ENCODE results near the gene ABCA12.
A peak's percentile ranks its signal among the peaks of the same experiment; 100 is the strongest.

Gene ABCA12

GRCh38 chr2:215136669-215137328 is 1.6 kb downstream of the ABCA12 start:
- DNase-seq, result peak; percentile 76

- DNase-seq, result no peak
These were observed 18.0 kb downstream of the ABCA12 start for GRCh38 chr2:215120401-215120800.

- DNase-seq, result no peak
These were observed 18.6 kb downstream of the ABCA12 start for GRCh38 chr2:215119847-215120246.

GRCh38 chr2:215110918-215111317 is 27.5 kb downstream of the ABCA12 start:
- DNase-seq, result no peak

GRCh38 chr2:215107216-215108056 is 31.0 kb downstream of the ABCA12 start:
- no peak for DNase-seq

GRCh38 chr2:215105607-215106354 is 32.6 kb downstream of the ABCA12 start:
- DNase-seq, result no peak

GRCh38 chr2:215104226-215104625 is 34.2 kb downstream of the ABCA12 start:
- no peak for DNase-seq

- no peak for DNase-seq
These were observed 39.6 kb downstream of the ABCA12 start for GRCh38 chr2:215098875-215099274.

GRCh38 chr2:215084080-215084479 is 54.3 kb downstream of the ABCA12 start:
- DNase-seq, result no peak

DNA sequence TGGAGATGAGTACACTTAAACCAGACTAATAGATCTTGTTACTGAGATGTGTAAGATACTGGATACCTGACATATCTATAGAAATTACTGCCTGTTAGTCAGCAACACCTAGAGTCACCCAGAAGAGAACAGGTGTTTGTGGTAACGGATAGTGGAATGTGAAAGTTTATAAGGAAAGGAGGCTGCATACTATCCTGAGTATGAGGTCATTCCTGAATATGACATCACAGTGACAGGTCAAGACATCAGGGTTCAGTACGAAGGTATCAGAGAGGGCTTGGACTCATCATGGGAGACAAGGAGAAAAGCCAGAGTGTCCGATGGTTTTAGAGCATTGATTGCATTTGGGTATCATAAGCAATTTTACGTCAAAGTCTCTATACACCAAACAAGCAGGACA is 55.3 kb downstream of the ABCA12 start:
- DNase-seq, result no peak

DNA sequence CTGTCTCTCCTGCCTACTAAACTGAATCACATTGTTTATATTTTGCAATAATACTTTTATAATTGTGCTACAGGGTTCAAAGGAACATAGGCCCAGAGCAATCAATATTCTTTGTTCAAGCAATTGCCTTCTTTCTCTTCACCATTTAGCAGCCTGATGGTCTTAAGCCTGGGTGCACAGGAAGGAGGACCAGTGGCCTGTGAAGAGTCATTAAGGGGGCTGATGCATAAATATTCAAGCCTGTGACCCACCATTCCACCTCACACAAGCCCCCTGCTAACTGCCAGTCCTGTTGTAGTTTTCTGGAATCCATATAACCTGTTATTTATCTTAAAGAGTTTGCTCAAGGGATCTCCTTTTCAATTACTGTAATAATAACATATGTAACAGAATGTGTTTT is 56.0 kb downstream of the ABCA12 start:
- no peak for DNase-seq

DNA sequence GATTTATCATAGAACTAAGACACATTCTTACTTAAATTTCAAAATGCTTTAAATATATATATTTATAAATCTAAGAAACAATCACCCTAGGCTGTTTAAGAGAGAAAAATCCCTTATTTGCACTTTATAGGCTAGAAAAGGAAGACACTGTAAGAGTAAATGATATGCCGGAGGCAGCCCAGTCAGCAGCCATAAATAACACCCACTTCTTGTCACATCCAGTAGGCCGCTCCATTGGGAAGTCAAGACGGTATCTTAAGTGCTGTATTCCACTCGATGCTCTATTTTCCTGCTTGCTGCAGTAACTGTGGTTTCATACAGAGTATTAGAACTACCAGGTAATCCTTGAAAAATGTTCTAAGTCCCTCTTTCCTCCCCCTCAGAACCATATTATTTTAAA is 57.9 kb downstream of the ABCA12 start:
- DNase-seq, result no peak

DNA sequence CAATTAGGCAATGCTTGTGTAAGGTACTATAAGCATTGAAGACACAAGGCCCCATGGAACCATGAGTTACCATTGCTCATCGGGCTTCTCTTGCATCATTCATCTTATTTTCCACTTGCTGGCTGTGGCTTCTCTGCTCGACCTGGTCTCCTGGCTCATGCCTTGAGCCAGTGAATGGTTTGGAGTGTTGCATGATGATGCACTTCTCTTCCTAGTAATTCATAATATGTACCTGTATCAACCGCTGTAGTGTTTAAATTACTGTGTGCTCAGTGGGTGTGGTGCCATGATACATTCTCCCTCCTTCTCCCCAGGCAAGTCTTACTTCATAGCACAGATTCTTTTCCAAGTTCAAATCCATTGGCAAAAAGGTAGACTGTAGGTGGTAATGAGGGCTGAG is 66.8 kb downstream of the ABCA12 start:
- no peak for DNase-seq

- DNase-seq, result no peak
These were observed 70.0 kb downstream of the ABCA12 start for GRCh38 chr2:215068399-215068798.

DNA sequence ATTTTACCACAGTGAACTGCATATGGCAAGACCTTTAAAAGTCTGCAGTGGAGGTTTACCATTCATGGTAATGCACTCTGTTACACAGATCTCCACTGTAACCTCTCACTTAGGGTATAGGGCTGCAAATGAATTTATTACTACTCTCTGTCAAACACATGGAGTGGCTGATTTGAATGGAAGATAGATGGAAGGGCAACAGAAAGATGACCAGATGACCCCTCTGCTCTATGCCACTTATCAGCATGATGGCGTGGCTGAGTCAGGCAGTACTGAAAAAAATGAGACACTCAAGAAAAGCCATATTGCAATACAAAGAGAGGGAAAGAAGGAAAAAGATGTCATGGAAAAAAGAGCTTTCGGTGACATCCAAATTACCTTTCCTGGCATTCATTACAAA is 72.3 kb downstream of the ABCA12 start:
- DNase-seq, result no peak

GRCh38 chr2:215063526-215063925 is 74.9 kb downstream of the ABCA12 start:
- no peak for DNase-seq

GRCh38 chr2:215060861-215061536 is 77.4 kb downstream of the ABCA12 start:
- DNase-seq, result no peak

GRCh38 chr2:215059724-215060123 is 78.7 kb downstream of the ABCA12 start:
- no peak for DNase-seq

GRCh38 chr2:215055891-215056290 is 82.5 kb downstream of the ABCA12 start:
- no peak for DNase-seq

DNA sequence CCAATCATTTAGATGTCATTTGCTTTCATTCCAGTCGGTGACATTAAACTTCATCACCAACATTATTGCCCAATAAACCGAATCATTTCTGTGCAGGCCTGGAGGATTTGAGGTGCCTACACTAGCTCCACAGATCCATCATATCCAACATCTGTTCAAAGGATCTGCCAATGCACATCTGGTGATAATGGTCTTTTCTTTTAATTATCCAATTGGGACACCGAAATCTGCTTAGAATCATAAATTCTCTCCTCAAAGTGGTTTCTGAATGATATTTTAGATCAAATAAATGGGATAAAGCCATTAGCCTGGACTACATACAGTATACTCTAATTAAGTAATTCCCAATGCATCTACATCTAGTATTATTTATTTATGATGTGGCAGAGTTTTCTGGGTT is 85.6 kb downstream of the ABCA12 start:
- DNase-seq, result no peak

DNA sequence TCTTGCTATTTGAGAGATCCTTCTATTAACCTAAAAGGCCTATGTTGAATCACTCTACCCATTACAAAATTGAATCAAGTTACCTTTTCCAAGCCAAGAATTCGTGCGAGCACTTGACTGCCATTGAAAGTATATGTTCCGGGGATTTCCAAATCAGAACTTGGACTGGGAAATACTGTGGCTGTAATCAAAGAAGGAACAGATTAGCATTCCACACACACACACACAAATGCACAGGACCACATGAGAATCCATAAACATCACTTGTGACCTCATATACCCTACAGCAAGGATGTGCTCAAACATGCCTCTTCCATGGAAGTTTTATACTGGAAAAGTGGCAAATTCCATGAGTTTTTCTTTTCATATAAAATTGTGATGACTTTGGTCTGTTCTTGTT is 86.0 kb downstream of the ABCA12 start:
- DNase-seq, result no peak

GRCh38 chr2:215049341-215049740 is 89.1 kb downstream of the ABCA12 start:
- no peak for DNase-seq

GRCh38 chr2:215038421-215038820 is 100.0 kb downstream of the ABCA12 start:
- DNase-seq, result no peak
